Motor neuron (in vitro differentiated cells): ENCODE data around the gene GREB1L. TPM values are rescaled to one million over a fixed set of nuclear protein-coding genes. Genes with fewer than 3 reads are reported as not detected.
A peak's percentile ranks its signal among the peaks of the same experiment; 100 is the strongest.
"Not testable (repeated sequence)": the region's sequence is repeated elsewhere in the genome, so short reads cannot be mapped to it uniquely, and the experiment has no call there.

Source experiments
- ATAC-seq, 8 experiments: fragments of 200-7000 bp; cut with Tn5 transposase; replicated peaks in 6 of 8; 2 replicates each; pipeline ENCODE4 v1.8.0; 2021; ENCODE audit warnings: mild to moderate bottlenecking in 8 of 8, moderate library complexity in 8 of 8
- H3K27ac ChIP-seq, 2 donors: fragments of 250-450 bp; sonication (Bioruptor Pico); 2 replicates each; pipeline ENCODE4 v1.9.0; 2021; ENCODE audit warnings: antibody characterized with exemption in 2 of 2, mild to moderate bottlenecking in 2 of 2, moderate library complexity in 1 of 2
- H3K4me1 ChIP-seq, 2 donors: fragments of 250-450 bp; sonication (Bioruptor Pico); replicated peaks in 1 of 2; 2 replicates each; pipeline ENCODE4 v1.6.1; 2021; ENCODE audit warnings: antibody characterized with exemption in 2 of 2, mild to moderate bottlenecking in 2 of 2, moderate library complexity in 1 of 2
- H3K4me3 ChIP-seq, 5 donors: fragments of 250-450 bp; sonication (Bioruptor Pico); 2 replicates each; pipeline ENCODE4 v1.9.0; 2021; ENCODE audit warnings: antibody characterized with exemption in 5 of 5, mild to moderate bottlenecking in 5 of 5, moderate library complexity in 4 of 5
- WGBS, 10 experiments: fragments of 450-650 bp; shearing (Covaris generic); methylation state at CpG; one replicate each; pipeline ENCODE4 v1.0.0; 2022; 5-methylcytosine and 5-hydroxymethylcytosine counted together
- in situ Hi-C, 9 experiments: fragments of 400-800 bp; cut with MboI; loops; one replicate each; pipeline ENCODE4 v1.15.0; 2021; ENCODE audit warnings: low sequenced_read_pairs in 9 of 9, low pct_unique_long_range_greater_than_20kb in 2 of 9; ENCODE audit not compliant: unreplicated experiment in 9 of 9
- total RNA-seq, 8 experiments: library from RNA; unstranded; fragments of 300-600 nt; gene quantifications; 2 replicates each; pipeline versions ENCODE4 v1.2.3 to v1.2.4, GENCODE V29; 2022

Gene GREB1L
- total RNA-seq, 8 experiments from 2014 or later: 0.36 to 39.3 (median 13.2) TPM

GRCh38 chr18:21359746-21360145, 117.7 kb downstream of the GREB1L start:
- Histone ChIP-seq H3K27ac (no peak overlapping the region), H3K4me3 (no peak overlapping the region), H3K4me1 (peaks cover 11 to 29% of the 10 kb centered on the region in 2 donors)
- in situ Hi-C loops: no loop called here
- no peak for ATAC-seq

GRCh38 chr18:21361307-21361880, 119.4 kb downstream of the GREB1L start:
- in situ Hi-C loops: no loop called here
- Histone ChIP-seq H3K4me3 (peak overlapping the region in 4 of 5 donors; percentile 0 to 5 (median 1)), H3K27ac (no peak overlapping the region), H3K4me1 (peaks cover 12 to 38% of the 10 kb centered on the region in 2 donors)
- ATAC-seq: peak in 5 of 8 experiments; percentile 89 to 95 (median 93)

- WGBS, 10 experiments: 0 to 43% (median 0%) methylated on average over 1 of the region's 1 CpG; no CpG with 5 or more reads in 4 of the 10 experiments
- Histone ChIP-seq H3K4me3 (peak overlapping the region; percentile 6 to 35 (median 8)), H3K27ac (peak overlapping the region in 1 of 2 donors; percentile 56), H3K4me1 (peaks cover 23 to 50% of the 10 kb centered on the region in 2 donors)
- in situ Hi-C loops: no loop called here
- ATAC-seq: peak in 7 of 8 experiments; percentile 56 to 76 (median 63)
Observed at GRCh38 chr18:21362831-21363230, 120.8 kb downstream of the GREB1L start.

- peak in 5 of 8 experiments; percentile 45 to 63 (median 57) for ATAC-seq
- 0% methylated on average over 1 of the region's 1 CpG; no CpG with 5 or more reads in 5 of the 10 experiments for WGBS, 10 experiments
- H3K4me3 ChIP-seq: peak overlapping the region; percentile 8 to 35 (median 24)
- in situ Hi-C loops: no loop called here
- H3K4me1 ChIP-seq: peaks cover 26 to 55% of the 10 kb centered on the region in 2 donors
- peak overlapping the region; percentile 1 to 64 for H3K27ac ChIP-seq
Observed at GRCh38 chr18:21363348-21363747, 121.3 kb downstream of the GREB1L start.

- WGBS, 10 experiments: 0 to 96% (median 13%) methylated on average over 1 to 2 of the region's 2 CpGs; no CpG with 5 or more reads in 1 of the 10 experiments
Observed at GRCh38 chr18:21364471-21364870, 122.4 kb downstream of the GREB1L start.

GRCh38 chr18:21366896-21367295, 124.9 kb downstream of the GREB1L start:
- Histone ChIP-seq H3K4me1 (peaks cover 31 to 55% of the 10 kb centered on the region in 2 donors), H3K4me3 (no peak overlapping the region), H3K27ac (no peak overlapping the region)
- 20 to 94% (median 61%) methylated on average over 1 to 2 of the region's 2 CpGs; no CpG with 5 or more reads in 2 of the 10 experiments for WGBS, 10 experiments
- in situ Hi-C loops: no loop called here
- no peak for ATAC-seq

More at GRCh38 chr18:21364471-21364870, 122.4 kb downstream of the GREB1L start:
- ATAC-seq: no peak
- peak overlapping the region; percentile 7 to 25 (median 22) for H3K4me3 ChIP-seq
- peaks cover 35 to 66% of the 10 kb centered on the region in 2 donors for H3K4me1 ChIP-seq
- in situ Hi-C loops: no loop called here
- no peak overlapping the region for H3K27ac ChIP-seq

- in situ Hi-C loops: no loop called here
- 0 to 68% (median 28%) methylated on average over 1 to 4 of the region's 4 CpGs for WGBS, 10 experiments
Observed at GRCh38 chr18:21369146-21369545, 127.1 kb downstream of the GREB1L start.

GRCh38 chr18:21369597-21369996, 127.6 kb downstream of the GREB1L start:
- not testable (repeated sequence) for H3K27ac ChIP-seq, ATAC-seq

More at GRCh38 chr18:21369146-21369545, 127.1 kb downstream of the GREB1L start:
- peak in 4 of 8 experiments; percentile 5 to 80 (median 44) for ATAC-seq
- H3K4me3 ChIP-seq: no peak overlapping the region
- no peak overlapping the region for H3K27ac ChIP-seq
- H3K4me1 ChIP-seq: peaks cover 30 to 42% of the 10 kb centered on the region in 2 donors

GRCh38 chr18:21383031-21383430, 141.0 kb downstream of the GREB1L start:
- Histone ChIP-seq H3K4me3 (no peak overlapping the region), H3K4me1 (no peaks in the 10 kb centered on the region), H3K27ac (no peak overlapping the region)
- in situ Hi-C loops: no loop called here
- ATAC-seq: no peak
- 80 to 100% (median 100%) methylated on average over 1 of the region's 1 CpG; no CpG with 5 or more reads in 4 of the 10 experiments for WGBS, 10 experiments

More at GRCh38 chr18:21369597-21369996, 127.6 kb downstream of the GREB1L start:
- H3K4me1 ChIP-seq: peaks cover 25 to 38% of the 10 kb centered on the region in 2 donors
- H3K4me3 ChIP-seq, in situ Hi-C loops: not testable (repeated sequence)
- 55 to 100% (median 87%) methylated on average over 3 to 7 of the region's 7 CpGs; no CpG with 5 or more reads in 1 of the 10 experiments for WGBS, 10 experiments

- in situ Hi-C loops: no loop called here
- H3K4me3 ChIP-seq: no peak overlapping the region
- H3K4me1 ChIP-seq: no peaks in the 10 kb centered on the region
- H3K27ac ChIP-seq: no peak overlapping the region
- ATAC-seq: no peak
- whole genome bisulfite sequencing, 10 experiments: 60 to 93% (median 79%) methylated on average over 1 to 9 of the region's 11 CpGs; no CpG with 5 or more reads in 1 of the 10 experiments
Observed at GRCh38 chr18:21386523-21387240, 144.7 kb downstream of the GREB1L start.

- H3K27ac ChIP-seq: no peak overlapping the region
- no peak for ATAC-seq
- H3K4me3 ChIP-seq: no peak overlapping the region
- in situ Hi-C loops: no loop called here
- WGBS, 10 experiments: 39 to 100% (median 83%) methylated on average over 1 to 2 of the region's 2 CpGs
- H3K4me1 ChIP-seq: no peaks in the 10 kb centered on the region
Observed at GRCh38 chr18:21387886-21388285, 145.9 kb downstream of the GREB1L start.

- 80 to 100% (median 100%) methylated on average over 1 to 2 of the region's 2 CpGs; no CpG with 5 or more reads in 1 of the 10 experiments for WGBS, 10 experiments
- H3K4me3 ChIP-seq: no peak overlapping the region
- H3K4me1 ChIP-seq: no peaks in the 10 kb centered on the region
- in situ Hi-C loops: no loop called here
- no peak overlapping the region for H3K27ac ChIP-seq
- ATAC-seq: no peak
Observed at GRCh38 chr18:21389283-21389682, 147.3 kb downstream of the GREB1L start.

GRCh38 chr18:21389903-21390302, 147.9 kb downstream of the GREB1L start:
- Histone ChIP-seq H3K27ac (no peak overlapping the region), H3K4me1 (no peaks in the 10 kb centered on the region), H3K4me3 (no peak overlapping the region)
- 67 to 100% (median 100%) methylated on average over 1 of the region's 1 CpG; no CpG with 5 or more reads in 2 of the 10 experiments for WGBS, 10 experiments
- ATAC-seq: no peak
- in situ Hi-C loops: no loop called here
